Transverse colon (tissue), 4 donors: ENCODE data around the gene TTC3. TPM values are rescaled to one million over a fixed set of nuclear protein-coding genes. Genes with fewer than 3 reads are reported as not detected.

Source experiments
- DNase-seq: peaks from one replicate; pipeline ENCODE4 v3.0.0-alpha.2; 2019
- H3K27ac ChIP-seq, 4 donors: fragments of 200-600 bp; sonication (generic); 2 replicates each; pipeline ENCODE4 v1.5.1; 2016 to 2018; ENCODE audit warnings: inconsistent platforms in 4 of 4
- H3K27me3 ChIP-seq: fragments of 200-600 bp; sonication (generic); 2 replicates; pipeline ENCODE4 v1.5.1; 2017; ENCODE audit warnings: inconsistent platforms
- H3K36me3 ChIP-seq, 4 donors: fragments of 200-600 bp; sonication (generic); 2 replicates each; pipeline ENCODE4 v1.5.1; 2017 to 2019; ENCODE audit warnings: inconsistent platforms in 4 of 4
- H3K4me1 ChIP-seq, 4 donors: fragments of 200-600 bp; sonication (generic); 2 replicates each; pipeline ENCODE4 v1.5.1; 2017 to 2020; ENCODE audit warnings: inconsistent platforms in 4 of 4
- H3K4me3 ChIP-seq, 4 donors: fragments of 200-600 bp; sonication (generic); 1 replicate in 1 of 4; 2 replicates in 3 of 4; pipeline versions ENCODE4 v1.5.1 to v1.6.1; 2017 to 2019; ENCODE audit warnings: inconsistent platforms in 4 of 4
- H3K9me3 ChIP-seq, 2 donors: fragments of 200-600 bp; sonication (generic); 2 replicates each; pipeline ENCODE4 v1.5.1; 2017 to 2019; ENCODE audit warnings: inconsistent platforms in 2 of 2
- CTCF ChIP-seq, 5 experiments: fragments of 200-600 bp in 3 of 5; fragments of 450-650 bp in 2 of 5; sonication (generic) in 3 of 5; IDR thresholded peaks; 1 replicate in 2 of 5; 2 replicates in 3 of 5; pipeline ENCODE4 v1.5.1; 2016 to 2017; ENCODE audit warnings: antibody characterized with exemption in 5 of 5, inconsistent platforms in 3 of 5, mild to moderate bottlenecking in 2 of 5, moderate library complexity in 1 of 5
- EP300 ChIP-seq: sonication (generic); formaldehyde crosslinking; IDR thresholded peaks from one replicate; pipeline ENCODE4 v1.6.1; 2017; ENCODE audit warnings: antibody characterized with exemption, low read depth
- POLR2A ChIP-seq: fragments of 450-650 bp; IDR thresholded peaks from one replicate; pipeline ENCODE4 v1.6.1; 2016; ENCODE audit warnings: antibody characterized with exemption, mild to moderate bottlenecking, moderate library complexity
- POLR2AphosphoS5 ChIP-seq, 3 donors: sonication (generic); formaldehyde crosslinking; IDR thresholded peaks; one replicate each; pipeline ENCODE4 v1.6.1; 2016; ENCODE audit warnings: antibody characterized with exemption in 3 of 3
- WGBS, 2 donors: methylation state at CpG; one replicate each; pipeline ENCODE4 v1.1.5; 2018; ENCODE audit warnings: low coverage in 1 of 2; 5-methylcytosine and 5-hydroxymethylcytosine counted together
- in situ Hi-C, 4 donors: fragments of 200-750 bp; cut with MboI; loops; one replicate each; pipeline versions ENCODE4 v1.15.0 to v1.15.1; 2017; ENCODE audit warnings: low sequenced_read_pairs in 3 of 4, low pct_ligation_motif_present in 1 of 4, low pct_unique_long_range_greater_than_20kb in 1 of 4
- intact Hi-C: fragments of 100-400 bp; cut with DNase I; formaldehyde crosslinking; loops from one replicate; pipeline ENCODE4 v1.15.1; 2023; ENCODE audit warnings: low total_unique reads
- total RNA-seq, 4 donors: library from RNA; depleted of rRNA; stranded (reverse); fragments of >200 nt; gene quantifications; one replicate each; pipeline ENCODE4 v1.1.0, GENCODE V29; 2016

The TTC3 gene
- total RNA-seq, 4 donors from 2014 or later = 84.0 to 247 (median 146) TPM

DNA sequence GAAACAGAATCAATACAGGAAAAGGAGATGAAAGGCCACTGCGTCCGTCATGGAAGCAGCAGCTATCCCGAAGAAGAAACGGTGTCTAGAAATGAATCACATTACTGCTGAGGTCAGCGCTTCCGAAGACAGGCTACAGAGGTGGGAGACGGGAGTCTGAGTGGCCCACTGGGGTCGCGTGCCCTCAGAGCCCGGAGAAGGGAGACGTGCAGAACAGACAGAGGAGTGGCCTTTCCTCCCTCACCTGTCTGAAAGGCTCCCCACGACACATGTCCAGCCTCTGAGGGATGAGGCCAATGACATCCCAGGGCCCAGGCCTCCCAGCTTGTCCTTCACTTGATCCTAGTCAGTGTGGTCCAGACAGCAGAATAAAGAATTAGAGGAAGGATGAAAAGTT, 158.2 kb downstream of the TTC3 start:
- no peak for TF ChIP-seq EP300
- TF ChIP-seq CTCF (IDR thresholded peaks at IDR 0.05) = no peak
- no peak for TF ChIP-seq POLR2AphosphoS5 (IDR thresholded peaks at IDR 0.05)
- no peak for TF ChIP-seq POLR2A
- H3K9me3 ChIP-seq = no peaks in the 10 kb centered on the region
- DNase-seq = no peak
- peaks cover 0 to 51% (median 17%) of the 10 kb centered on the region in 4 donors for H3K36me3 ChIP-seq
- no peaks in the 10 kb centered on the region for H3K4me1 ChIP-seq
- intact Hi-C loops = no loop called here
- no peak overlapping the region for H3K27ac ChIP-seq
- in situ Hi-C loops = no loop called here
- H3K4me3 ChIP-seq = no peak overlapping the region
- WGBS, 2 donors = 83 to 93% methylated on average over 4 to 12 of the region's 12 CpGs
- no peaks in the 10 kb centered on the region for H3K27me3 ChIP-seq

GRCh38 chr21:37231671-37232070, 158.6 kb downstream of the TTC3 start:
- in situ Hi-C loops = no loop called here

GRCh38 chr21:37232274-37233018, 159.4 kb downstream of the TTC3 start:
- TF ChIP-seq POLR2A = no peak
- TF ChIP-seq POLR2AphosphoS5 (IDR thresholded peaks at IDR 0.05) = no peak
- no peak for TF ChIP-seq CTCF (IDR thresholded peaks at IDR 0.05)
- TF ChIP-seq EP300 = no peak
- Histone ChIP-seq H3K27me3 (no peaks in the 10 kb centered on the region), H3K36me3 (peaks cover 0 to 39% (median 14%) of the 10 kb centered on the region in 4 donors), H3K4me1 (no peaks in the 10 kb centered on the region), H3K9me3 (no peaks in the 10 kb centered on the region), H3K27ac (no peak overlapping the region), H3K4me3 (no peak overlapping the region)
- in situ Hi-C loops (no loop called here), intact Hi-C loops (no loop called here)
- 86 to 89% methylated on average over 15 to 19 of the region's 19 CpGs for WGBS, 2 donors
- no peak for DNase-seq

More at GRCh38 chr21:37231671-37232070, 158.6 kb downstream of the TTC3 start:
- H3K36me3 ChIP-seq = peaks cover 0 to 46% (median 16%) of the 10 kb centered on the region in 4 donors
- H3K4me3 ChIP-seq = no peak overlapping the region
- H3K27ac ChIP-seq = no peak overlapping the region
- no peaks in the 10 kb centered on the region for H3K9me3 ChIP-seq
- no peaks in the 10 kb centered on the region for H3K27me3 ChIP-seq
- H3K4me1 ChIP-seq = no peaks in the 10 kb centered on the region
- no peak for DNase-seq
- TF ChIP-seq CTCF (IDR thresholded peaks at IDR 0.05) (no peak), POLR2AphosphoS5 (IDR thresholded peaks at IDR 0.05) (no peak), EP300 (no peak), POLR2A (no peak)
- WGBS, 2 donors = 93 to 97% methylated on average over 9 to 12 of the region's 16 CpGs
- intact Hi-C loops = no loop called here

- TF ChIP-seq POLR2A (no peak), EP300 (no peak), POLR2AphosphoS5 (IDR thresholded peaks at IDR 0.05) (no peak), CTCF (IDR thresholded peaks at IDR 0.05) (no peak)
- Histone ChIP-seq H3K4me3 (no peak overlapping the region), H3K27me3 (no peaks in the 10 kb centered on the region), H3K27ac (no peak overlapping the region), H3K4me1 (no peaks in the 10 kb centered on the region), H3K9me3 (no peaks in the 10 kb centered on the region), H3K36me3 (peaks cover 0 to 27% (median 8%) of the 10 kb centered on the region in 4 donors)
- WGBS, 2 donors = 80 to 100% methylated on average over 2 to 7 of the region's 9 CpGs
- intact Hi-C loops = no loop called here
- in situ Hi-C loops = no loop called here
- DNase-seq = no peak
These were observed 160.6 kb downstream of the TTC3 start for GRCh38 chr21:37233551-37234146.
